ENCODE data around the gene TBC1D1.
A peak's percentile ranks its signal among the peaks of the same experiment; 100 is the strongest.

TBC1D1 gene

DNA sequence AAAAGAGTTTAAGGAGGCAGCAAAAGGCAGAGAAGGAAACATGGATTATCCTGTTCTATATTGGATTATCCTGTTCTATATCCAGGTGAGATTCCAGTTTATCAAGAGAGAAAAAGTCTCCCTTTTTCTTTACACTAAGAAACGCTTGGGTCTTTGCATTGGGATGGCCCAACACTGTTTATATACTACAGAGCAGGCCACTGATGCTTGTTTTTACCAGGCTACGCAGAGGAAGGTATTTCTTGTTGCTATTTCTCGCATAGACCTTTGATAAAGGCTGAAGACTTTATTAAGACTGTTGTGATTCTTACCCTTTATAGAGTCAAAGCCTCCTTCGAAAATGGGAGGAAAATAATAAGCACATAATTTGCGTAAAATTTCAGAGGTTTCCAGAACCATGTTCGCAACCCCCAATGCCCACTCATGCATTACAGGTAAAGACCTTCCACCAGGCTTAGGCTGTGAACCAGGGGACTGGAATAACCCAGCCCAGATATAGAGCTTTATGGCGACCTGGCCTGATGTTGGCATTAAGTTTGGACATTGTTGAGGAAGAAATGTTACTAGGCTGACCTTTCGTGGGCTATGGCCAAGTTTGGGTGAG is 287.6 kb downstream of the TBC1D1 start:
- no peak for DNase-seq

DNA sequence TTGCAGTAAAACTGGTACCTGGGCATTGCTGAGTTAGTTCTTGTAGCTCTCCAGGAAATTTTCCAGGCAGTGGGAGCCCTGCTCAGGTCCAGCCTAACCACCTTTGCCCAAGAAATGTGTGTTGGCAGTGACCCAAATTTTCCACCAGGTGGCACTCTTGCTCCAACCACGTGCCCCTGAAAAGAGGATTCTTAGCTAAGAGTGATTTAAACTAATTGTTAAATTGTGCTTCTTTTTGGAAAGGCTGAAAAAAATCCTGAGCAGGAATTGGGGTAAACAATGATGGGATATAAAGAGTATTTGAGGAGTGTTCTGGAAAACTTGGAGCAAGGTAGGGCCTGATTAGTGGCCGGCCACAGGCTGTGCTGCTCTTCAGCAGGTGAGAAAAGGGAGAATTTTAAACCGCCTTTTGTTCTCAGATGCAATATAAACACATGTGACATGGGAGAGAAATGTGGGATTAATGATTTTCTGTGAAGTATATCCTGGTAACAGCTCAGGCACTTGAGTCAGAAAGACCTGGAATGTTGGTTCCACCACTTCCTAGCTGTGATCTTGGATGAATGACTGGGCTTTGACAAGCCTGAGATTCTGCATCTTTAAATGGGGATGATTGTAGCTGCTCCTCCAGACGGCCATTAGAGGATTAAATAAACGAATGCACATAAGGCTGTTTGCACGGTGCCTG is 288.9 kb downstream of the TBC1D1 start:
- DNase-seq, result peak; percentile 83

DNA sequence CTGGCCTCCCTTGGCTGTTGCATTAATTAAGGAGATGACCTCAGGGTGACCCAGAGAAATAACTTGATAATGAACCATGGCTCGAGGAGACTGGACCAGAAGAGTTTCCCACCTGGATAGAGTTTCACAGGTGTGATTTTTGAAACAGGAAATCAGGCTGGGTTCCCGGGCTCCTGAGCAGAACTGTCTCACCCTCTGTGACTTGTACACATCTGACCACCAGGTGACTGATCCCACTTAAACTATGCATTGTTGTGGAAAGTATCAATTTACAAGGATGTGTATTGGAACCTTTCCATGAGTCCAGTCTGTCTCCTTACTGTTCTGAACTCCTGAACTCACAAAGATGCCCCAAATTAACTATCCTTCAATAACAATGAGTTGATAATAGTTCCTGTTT is 289.6 kb downstream of the TBC1D1 start:
- no peak for DNase-seq

DNA sequence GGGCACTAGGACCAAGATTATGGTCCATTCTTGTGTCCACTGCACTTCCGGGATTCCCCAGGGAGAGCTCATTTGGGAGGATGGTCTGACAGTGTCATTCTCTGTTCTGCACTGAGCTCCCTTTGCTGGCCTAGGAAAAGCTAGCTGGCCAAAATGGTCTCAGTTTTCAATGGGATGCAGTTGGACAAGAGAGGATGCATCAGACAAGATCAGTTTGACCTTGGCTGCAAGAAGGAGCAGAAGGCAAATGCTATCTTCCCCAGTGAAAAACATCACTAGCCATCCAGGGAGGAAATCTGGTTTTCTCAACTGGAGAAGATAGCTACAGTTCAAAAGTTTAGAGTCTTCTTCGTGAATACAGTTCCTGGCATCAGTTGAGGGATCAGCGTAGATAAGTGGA is 290.4 kb downstream of the TBC1D1 start:
- DNase-seq, result no peak

DNA sequence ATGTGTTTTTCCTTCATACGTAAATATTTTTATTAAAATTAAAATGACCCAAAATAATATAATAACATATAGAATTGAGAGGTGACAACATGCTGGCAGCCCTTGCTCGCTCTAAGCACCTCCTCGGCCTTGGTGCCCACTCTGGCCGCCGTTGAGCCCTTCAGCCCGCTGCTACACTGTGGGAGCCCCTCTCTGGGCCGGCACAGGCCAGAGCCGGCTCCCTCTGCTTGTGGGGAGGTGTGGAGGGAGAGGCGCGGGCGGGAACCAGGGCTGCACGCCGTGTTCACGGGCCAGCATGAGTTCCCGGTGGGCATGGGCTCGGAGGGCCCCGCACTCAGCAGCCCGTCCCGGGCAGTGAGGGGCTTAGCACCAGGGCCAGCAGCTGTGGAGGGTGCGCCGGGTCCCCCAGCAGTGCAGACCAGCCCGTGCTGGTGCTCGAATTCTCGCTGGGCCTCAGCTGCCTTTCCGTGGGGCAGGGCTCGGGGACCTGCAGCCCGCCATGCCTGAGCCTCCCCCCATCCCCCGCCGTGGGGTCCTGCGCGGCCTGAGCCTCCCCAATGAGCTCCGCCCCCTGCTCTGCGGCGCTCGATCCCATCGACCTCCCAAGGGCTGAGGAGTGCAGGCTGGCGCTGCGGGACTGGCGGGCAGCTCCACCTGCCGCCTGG is 291.6 kb downstream of the TBC1D1 start:
- no peak for DNase-seq

DNA sequence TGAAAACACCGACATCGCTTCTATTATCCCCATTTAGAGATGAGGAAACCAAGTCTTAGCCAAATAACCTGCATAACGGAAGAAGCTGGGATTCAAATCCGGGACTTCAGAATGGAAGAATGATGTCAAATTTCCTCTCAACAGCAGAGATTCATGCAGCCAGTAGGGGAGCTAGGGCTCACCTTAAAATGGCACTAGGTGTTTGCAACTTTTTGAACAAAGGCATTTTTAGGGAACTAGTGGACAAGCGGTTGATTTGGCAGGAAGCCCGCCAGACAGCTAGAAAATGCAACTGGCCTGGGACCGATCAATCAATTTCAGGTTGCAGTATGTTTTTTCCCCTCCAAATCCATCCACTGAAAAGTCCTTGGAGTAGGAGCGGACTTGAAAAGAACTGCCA is 293.5 kb downstream of the TBC1D1 start:
- no peak for DNase-seq

DNA sequence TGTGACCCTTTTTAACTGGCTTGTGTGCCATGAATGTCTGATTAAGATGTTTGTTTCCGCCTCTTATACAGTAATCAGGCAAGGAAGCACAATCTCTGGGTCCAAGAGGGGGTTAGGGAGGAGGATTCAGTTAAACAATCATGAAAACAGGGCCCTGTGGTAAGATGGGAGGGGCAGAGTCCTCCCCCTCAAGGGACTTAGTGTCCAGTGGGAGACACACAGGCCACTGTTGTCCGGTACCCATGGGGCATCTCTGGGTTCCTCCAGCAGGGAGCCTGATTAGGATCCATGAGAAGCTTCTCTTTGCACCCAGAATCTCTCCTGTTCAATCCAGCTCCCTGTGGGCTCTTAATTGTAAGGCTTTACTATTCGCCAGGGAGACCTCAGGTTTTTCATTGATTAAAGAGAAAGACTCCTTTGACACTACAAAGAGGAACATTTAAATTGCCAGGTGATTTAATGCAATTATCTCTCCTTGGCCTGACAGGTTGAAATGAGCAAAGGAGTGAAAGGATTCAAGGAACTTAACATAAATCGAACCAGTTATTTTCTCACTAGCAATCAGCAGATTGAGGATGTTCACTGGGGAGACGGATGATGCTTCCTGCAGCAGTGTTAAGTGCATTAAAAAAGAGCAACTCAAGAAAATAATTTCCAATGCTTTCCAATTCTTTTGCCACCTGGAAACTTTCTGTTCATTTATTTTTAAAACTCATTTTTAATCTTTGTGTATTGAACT is 294.7 kb downstream of the TBC1D1 start:
- DNase-seq, result no peak

DNA sequence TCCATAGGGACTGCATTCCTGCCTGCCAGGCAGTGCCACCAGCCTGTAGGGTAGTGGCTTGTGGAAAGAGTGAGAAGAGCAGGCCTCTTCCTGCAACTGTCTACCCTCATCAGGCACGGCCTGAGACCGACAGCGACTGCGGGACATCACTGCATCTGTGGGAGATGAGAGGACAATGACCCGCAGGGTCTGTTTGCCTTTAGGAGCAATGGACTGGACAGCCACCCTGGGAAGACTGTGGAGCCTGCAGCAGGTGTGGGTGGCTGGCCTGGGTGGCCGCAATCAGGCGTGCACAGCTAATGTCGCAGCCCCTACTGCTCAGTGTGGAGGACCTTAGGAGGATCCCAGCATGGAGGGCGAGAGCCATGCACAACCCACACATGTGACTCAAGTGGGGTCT is 297.3 kb downstream of the TBC1D1 start:
- DNase-seq, result no peak

DNA sequence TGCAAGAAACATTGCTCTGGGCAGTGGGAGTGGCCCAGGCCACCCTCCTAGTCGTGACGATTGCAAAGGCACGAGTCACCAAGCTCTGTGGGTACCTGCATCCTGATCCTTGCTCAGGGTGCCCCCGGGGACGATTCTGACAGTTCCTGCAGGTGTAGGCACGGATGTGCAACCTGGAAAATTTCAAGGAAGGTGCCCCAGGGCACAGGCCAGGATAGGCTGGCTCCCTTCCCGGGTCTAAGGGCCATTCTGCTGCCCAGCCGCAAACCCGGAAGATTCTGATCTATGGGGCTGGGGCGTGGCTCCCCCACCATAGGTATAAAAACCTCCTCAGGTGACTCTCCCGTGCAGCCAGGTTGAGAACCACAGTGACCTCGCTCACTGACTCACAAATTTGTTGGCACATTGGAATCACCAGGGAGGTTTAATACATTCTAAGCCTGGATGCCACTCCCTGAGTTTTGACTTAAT is 297.8 kb downstream of the TBC1D1 start:
- no peak for DNase-seq

Data from hematopoietic multipotent progenitor cell treated with erythropoietin and hydrocortisone succinate and interleukin-3 and kit ligand, for 4 days (in vitro differentiated cells).